Measurements from ENCODE around the gene RRAGD.

RRAGD gene

GRCh38 chr6:89387516-89388201 lies 24.4 kb downstream of the RRAGD start:
- H3K9me3 ChIP-seq (ENCODE audit: control insufficient read depth, insufficient read depth, low read depth, low read length), result no peaks in the 10 kb centered on the region
- no peak overlapping the region for H3K27ac ChIP-seq (ENCODE audit: extremely low read depth, low read depth, low read length)
- H3K36me3 ChIP-seq (ENCODE audit: control insufficient read depth in 2 of 2, insufficient read depth in 1 of 2, low read length in 2 of 2), result peaks cover 0 to 15% of the 10 kb centered on the region in 2 experiments; a peak in 2 of 3 replicates
- ChIA-PET POLR2A (interaction anchor here (1.4 kb wide), 1 partner anchor 11 kb away, joined by 3 read pairs; no protein-coding TSS in a partner anchor), CTCF (interaction anchor here (0.5 to 2.5 kb wide), 9 partner anchors 12 to 221 kb away, joined by 3 to 9 read pairs (median 4); no protein-coding TSS in a partner anchor)
- no peaks in the 10 kb centered on the region; the same call in 1 of the 2 replicates for H3K4me1 ChIP-seq (ENCODE audit: control insufficient read depth, insufficient read depth, low read length)
- H3K4me3 ChIP-seq (ENCODE audit: low read depth, low read length), result no peak overlapping the region
- TF ChIP-seq ZNF473 (tag by site-specific recombination; IDR thresholded peaks at IDR 0.05) (no peak), ZSCAN16 (tag by site-specific recombination; IDR thresholded peaks at IDR 0.05) (no peak), MZF1 (tag by site-specific recombination; IDR thresholded peaks at IDR 0.05; ENCODE audit: borderline replicate concordance) (no peak), ZNF248 (tag by site-specific recombination; IDR thresholded peaks at IDR 0.05) (no peak), ZNF621 (tag by site-specific recombination; IDR thresholded peaks at IDR 0.05) (no peak), ZBTB20 (tag by site-specific recombination; IDR thresholded peaks at IDR 0.05) (no peak), HIC1 (tag by site-specific recombination; IDR thresholded peaks at IDR 0.05) (no peak)

- CTCF ChIA-PET, result interaction anchor here (0.5 to 1.0 kb wide), 4 partner anchors 15 to 222 kb away, joined by 3 to 5 read pairs (median 4); no protein-coding TSS in a partner anchor
- TF ChIP-seq ZNF549 (tag by site-specific recombination; IDR thresholded peaks at IDR 0.05) (no peak), PRDM4 (tag by site-specific recombination; IDR thresholded peaks at IDR 0.05) (no peak), ZNF626 (tag by site-specific recombination; IDR thresholded peaks at IDR 0.05) (no peak), ZNF707 (tag by site-specific recombination; IDR thresholded peaks at IDR 0.05) (no peak), EGR2 (tag by site-specific recombination; IDR thresholded peaks at IDR 0.05; ENCODE audit: low read depth) (no peak), ZNF610 (tag by site-specific recombination; IDR thresholded peaks at IDR 0.05; ENCODE audit: borderline replicate concordance) (no peak), ZSCAN18 (tag by site-specific recombination; IDR thresholded peaks at IDR 0.05) (no peak), ZFP3 (tag by site-specific recombination; IDR thresholded peaks at IDR 0.05; ENCODE audit: low read depth) (no peak), IKZF3 (tag by site-specific recombination; IDR thresholded peaks at IDR 0.05) (no peak), ZNF146 (tag by site-specific recombination; IDR thresholded peaks at IDR 0.05) (no peak), PRDM10 (tag by site-specific recombination; IDR thresholded peaks at IDR 0.05) (no peak), ZBTB10 (tag by site-specific recombination; IDR thresholded peaks at IDR 0.05) (no peak)
These were observed 25.1 kb downstream of the RRAGD start for GRCh38 chr6:89386917-89387491.

More at GRCh38 chr6:89386917-89387491, 25.1 kb downstream of the RRAGD start:
- POLR2A ChIA-PET, result interaction anchor here (1.4 kb wide), 1 partner anchor 11 kb away, joined by 3 read pairs; no protein-coding TSS in a partner anchor
- peaks cover 0 to 15% of the 10 kb centered on the region in 2 experiments; a peak in 2 of 3 replicates for H3K36me3 ChIP-seq (ENCODE audit: control insufficient read depth in 2 of 2, insufficient read depth in 1 of 2, low read length in 2 of 2)
- H3K4me1 ChIP-seq (ENCODE audit: control insufficient read depth, insufficient read depth, low read length), result no peaks in the 10 kb centered on the region; the same call in 1 of the 2 replicates
- no peak overlapping the region for H3K4me3 ChIP-seq (ENCODE audit: low read depth, low read length)
- no peaks in the 10 kb centered on the region for H3K9me3 ChIP-seq (ENCODE audit: control insufficient read depth, insufficient read depth, low read depth, low read length)
- H3K27ac ChIP-seq (ENCODE audit: extremely low read depth, low read depth, low read length), result no peak overlapping the region
